ENCODE results near the gene RGS18.
"Not testable (repeated sequence)": the region's sequence is repeated elsewhere in the genome, so short reads cannot be mapped to it uniquely, and the experiment has no call there.

RGS18 gene

GRCh38 chr1:192126030-192126619 is 32.1 kb upstream of the RGS18 start:
- no peak for TF ChIP-seq CTCF (IDR thresholded peaks at IDR 0.05)
- DNase-seq (ENCODE audit: low spot score): no peak
- Histone ChIP-seq H3K4me3 (no peak overlapping the region), H3K27ac (no peak overlapping the region)

GRCh38 chr1:192130175-192130574 is 28.1 kb upstream of the RGS18 start:
- Histone ChIP-seq H3K27ac (no peak overlapping the region), H3K4me3 (no peak overlapping the region)
- no peak for DNase-seq (ENCODE audit: low spot score)
- no peak for TF ChIP-seq CTCF (IDR thresholded peaks at IDR 0.05)

- not testable (repeated sequence) for H3K4me3 ChIP-seq; H3K27ac ChIP-seq; DNase-seq (ENCODE audit: low spot score)
These were observed 27.4 kb upstream of the RGS18 start for GRCh38 chr1:192130865-192131264.

- TF ChIP-seq CTCF (IDR thresholded peaks at IDR 0.05): no peak
- Histone ChIP-seq H3K4me3 (no peak overlapping the region), H3K27ac (no peak overlapping the region)
- no peak for DNase-seq (ENCODE audit: low spot score)
These were observed 26.3 kb upstream of the RGS18 start for GRCh38 chr1:192131914-192132313.

GRCh38 chr1:192133350-192133926 is 24.8 kb upstream of the RGS18 start:
- Histone ChIP-seq H3K4me3 (no peak overlapping the region), H3K27ac (no peak overlapping the region)
- no peak for TF ChIP-seq CTCF (IDR thresholded peaks at IDR 0.05)
- no peak for DNase-seq (ENCODE audit: low spot score)

- DNase-seq (ENCODE audit: low spot score): no peak
- Histone ChIP-seq H3K27ac (no peak overlapping the region), H3K4me3 (no peak overlapping the region)
- TF ChIP-seq CTCF (IDR thresholded peaks at IDR 0.05): no peak
These were observed 17.9 kb upstream of the RGS18 start for GRCh38 chr1:192140382-192140781.

- TF ChIP-seq CTCF (IDR thresholded peaks at IDR 0.05): no peak
- H3K27ac ChIP-seq: no peak overlapping the region
- no peak overlapping the region for H3K4me3 ChIP-seq
- no peak for DNase-seq (ENCODE audit: low spot score)
These were observed 11.0 kb upstream of the RGS18 start for GRCh38 chr1:192147221-192147620.

Data from coronary artery (tissue), 2 donors.